ENCODE results near the gene MILR1. TPM values are rescaled to one million over a fixed set of nuclear protein-coding genes. Genes with fewer than 3 reads are reported as not detected.
"Not testable (repeated sequence)": the region's sequence is repeated elsewhere in the genome, so short reads cannot be mapped to it uniquely, and the experiment has no call there.

Gene MILR1
- total RNA-seq, 4 donors from 2014 or later = 0.79 to 8.1 (median 1.8) TPM

DNA sequence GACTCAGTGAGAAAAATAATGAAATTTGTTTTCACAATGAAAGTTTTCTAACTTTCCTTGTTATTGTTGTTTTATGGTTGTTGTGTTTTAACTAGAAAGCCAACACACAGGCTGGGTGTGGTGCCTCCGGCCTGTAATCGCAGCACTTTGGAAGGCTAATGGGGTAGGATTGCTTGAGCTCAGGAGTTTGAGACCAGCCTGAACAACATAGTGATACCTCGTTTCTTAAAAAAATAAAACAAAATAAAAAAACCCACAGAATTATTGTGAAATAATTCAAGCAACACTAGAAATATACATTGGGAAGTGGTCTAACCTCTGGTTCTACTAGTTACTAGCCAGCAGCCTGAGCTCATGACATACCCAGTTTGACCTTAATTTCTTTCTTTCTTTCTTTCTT is 630 bp downstream of the MILR1 start:
- Histone ChIP-seq H3K4me1 (peaks cover 7 to 24% (median 14%) of the 10 kb centered on the region in 3 donors), H3K4me3 (peak overlapping the region in 1 of 4 donors; percentile 48), H3K27ac (peak overlapping the region in 3 of 4 donors; percentile 45 to 83 (median 69)), H3K36me3 (no peaks in the 10 kb centered on the region), H3K9me3 (no peaks in the 10 kb centered on the region), H3K27me3 (no peaks in the 10 kb centered on the region)
- no peak for TF ChIP-seq CTCF (IDR thresholded peaks at IDR 0.05)
- no peak for TF ChIP-seq POLR2A (IDR thresholded peaks at IDR 0.05)
- intact Hi-C loops (cut with DNase I) = no loop called here
- WGBS, 2 donors = 47 to 63% methylated on average over 3 of the region's 3 CpGs
- DNase-seq = no peak

GRCh38 chr17:64455993-64456885 is 7.3 kb downstream of the MILR1 start:
- H3K27ac ChIP-seq = no peak overlapping the region
- no peak for DNase-seq
- no peaks in the 10 kb centered on the region for H3K36me3 ChIP-seq
- intact Hi-C loops (cut with DNase I) = no loop called here
- no peak for TF ChIP-seq CTCF (IDR thresholded peaks at IDR 0.05)
- no peak for TF ChIP-seq POLR2A (IDR thresholded peaks at IDR 0.05)
- no peak overlapping the region for H3K4me3 ChIP-seq
- no peaks in the 10 kb centered on the region for H3K27me3 ChIP-seq
- no peaks in the 10 kb centered on the region for H3K9me3 ChIP-seq
- H3K4me1 ChIP-seq = no peaks in the 10 kb centered on the region
- WGBS, 2 donors = 61 to 71% methylated on average over 8 of the region's 8 CpGs

DNA sequence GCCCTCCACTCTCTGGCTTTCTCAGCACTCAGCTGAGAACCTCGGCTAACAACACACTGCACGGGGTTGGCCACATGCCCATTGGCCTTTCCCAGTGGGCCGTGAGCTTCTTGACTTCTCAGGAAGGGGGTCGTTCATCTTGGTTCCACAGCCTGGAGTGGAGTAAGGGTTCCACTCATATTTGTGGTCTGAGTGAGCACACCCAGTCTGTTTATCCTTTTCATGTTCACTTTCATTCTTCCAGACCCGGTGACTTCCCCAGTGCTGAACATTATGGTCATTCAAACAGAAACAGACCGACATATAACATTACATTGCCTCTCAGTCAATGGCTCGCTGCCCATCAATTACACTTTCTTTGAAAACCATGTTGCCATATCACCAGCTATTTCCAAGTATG is 8.2 kb downstream of the MILR1 start:
- intact Hi-C loops (cut with DNase I) = no loop called here
- 63 to 82% methylated on average over 7 of the region's 7 CpGs for WGBS, 2 donors
- Histone ChIP-seq H3K27me3 (no peaks in the 10 kb centered on the region), H3K27ac (no peak overlapping the region), H3K9me3 (no peaks in the 10 kb centered on the region), H3K4me1 (no peaks in the 10 kb centered on the region), H3K36me3 (no peaks in the 10 kb centered on the region), H3K4me3 (no peak overlapping the region)
- DNase-seq = no peak
- TF ChIP-seq POLR2A (IDR thresholded peaks at IDR 0.05) (no peak), CTCF (IDR thresholded peaks at IDR 0.05) (no peak)

GRCh38 chr17:64458756-64459155 is 9.8 kb downstream of the MILR1 start:
- Histone ChIP-seq H3K4me3 (no peak overlapping the region), H3K4me1 (no peaks in the 10 kb centered on the region), H3K36me3 (no peaks in the 10 kb centered on the region), H3K27me3 (no peaks in the 10 kb centered on the region), H3K9me3 (no peaks in the 10 kb centered on the region), H3K27ac (no peak overlapping the region)
- WGBS, 2 donors = 80 to 88% methylated on average over 2 to 7 of the region's 8 CpGs
- no peak for DNase-seq
- intact Hi-C loops (cut with DNase I) = no loop called here
- TF ChIP-seq POLR2A (IDR thresholded peaks at IDR 0.05) (no peak), CTCF (IDR thresholded peaks at IDR 0.05) (no peak)

DNA sequence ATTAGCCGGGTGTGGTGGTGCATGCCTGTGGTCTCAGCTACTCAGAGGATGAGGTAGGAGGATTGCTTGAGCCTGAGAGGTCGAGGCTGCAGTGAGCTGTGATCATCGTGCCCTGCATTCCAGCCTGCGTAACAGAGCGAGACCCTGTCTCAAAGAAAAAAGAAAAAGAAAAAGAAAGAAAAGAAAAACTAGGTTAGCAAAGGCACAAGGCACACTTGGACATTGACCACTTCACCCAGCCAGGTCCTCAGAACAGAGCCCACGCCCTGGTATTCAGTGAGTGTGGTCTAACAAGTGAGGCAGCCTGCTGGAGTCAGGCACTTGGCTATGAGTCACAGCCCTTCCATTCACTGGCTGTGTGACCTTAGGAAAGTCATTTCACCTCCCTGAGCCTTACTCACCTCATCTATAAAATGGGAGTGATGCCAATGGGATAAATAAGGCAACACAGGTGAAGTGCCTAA is 10.4 kb downstream of the MILR1 start:
- Histone ChIP-seq H3K27ac (no peak overlapping the region), H3K4me3 (no peak overlapping the region), H3K9me3 (no peaks in the 10 kb centered on the region), H3K27me3 (no peaks in the 10 kb centered on the region), H3K4me1 (no peaks in the 10 kb centered on the region), H3K36me3 (no peaks in the 10 kb centered on the region)
- intact Hi-C loops (cut with DNase I) = no loop called here
- TF ChIP-seq CTCF (IDR thresholded peaks at IDR 0.05) (no peak), POLR2A (IDR thresholded peaks at IDR 0.05) (no peak)
- DNase-seq = no peak
- 78 to 85% methylated on average over 6 of the region's 6 CpGs for WGBS, 2 donors

DNA sequence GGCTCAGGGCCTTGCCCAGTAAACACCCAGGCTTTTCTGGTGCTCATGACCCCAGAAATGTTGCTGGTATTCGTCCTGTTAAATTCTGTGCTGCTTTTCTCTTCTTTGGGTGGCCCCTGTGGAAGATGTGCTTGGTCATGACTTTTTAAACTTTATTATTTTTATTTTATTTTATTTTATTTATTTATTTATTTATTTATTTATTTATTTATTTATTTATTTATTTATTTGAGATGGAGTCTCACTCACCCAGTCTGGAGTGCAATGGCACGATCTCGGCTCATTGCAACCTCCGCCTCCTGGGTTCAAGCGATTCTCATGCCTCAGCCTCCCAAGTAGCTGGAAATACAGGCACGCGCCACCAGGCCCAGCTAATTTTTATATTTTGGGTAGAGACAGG is 10.9 kb downstream of the MILR1 start:
- 94 to 100% methylated on average over 7 of the region's 7 CpGs for WGBS, 2 donors

More for the DNA sequence above, 10.9 kb downstream of the MILR1 start:
- H3K27me3 ChIP-seq; H3K4me3 ChIP-seq; intact Hi-C loops (cut with DNase I); H3K4me1 ChIP-seq; H3K36me3 ChIP-seq; H3K27ac ChIP-seq; DNase-seq; H3K9me3 ChIP-seq: not testable (repeated sequence)
